HG03558 (cell line): Measurements from ENCODE around the gene CAMTA1.

Experiments
- ATAC-seq: cut with Tn5 transposase; IDR thresholded peaks from one replicate; pipeline ENCODE4 v1.9.1; 2021; ENCODE audit warnings: moderate number of reproducible peaks; ENCODE audit not compliant: unreplicated experiment; ENCODE audit errors: extremely low read depth

Gene CAMTA1

DNA sequence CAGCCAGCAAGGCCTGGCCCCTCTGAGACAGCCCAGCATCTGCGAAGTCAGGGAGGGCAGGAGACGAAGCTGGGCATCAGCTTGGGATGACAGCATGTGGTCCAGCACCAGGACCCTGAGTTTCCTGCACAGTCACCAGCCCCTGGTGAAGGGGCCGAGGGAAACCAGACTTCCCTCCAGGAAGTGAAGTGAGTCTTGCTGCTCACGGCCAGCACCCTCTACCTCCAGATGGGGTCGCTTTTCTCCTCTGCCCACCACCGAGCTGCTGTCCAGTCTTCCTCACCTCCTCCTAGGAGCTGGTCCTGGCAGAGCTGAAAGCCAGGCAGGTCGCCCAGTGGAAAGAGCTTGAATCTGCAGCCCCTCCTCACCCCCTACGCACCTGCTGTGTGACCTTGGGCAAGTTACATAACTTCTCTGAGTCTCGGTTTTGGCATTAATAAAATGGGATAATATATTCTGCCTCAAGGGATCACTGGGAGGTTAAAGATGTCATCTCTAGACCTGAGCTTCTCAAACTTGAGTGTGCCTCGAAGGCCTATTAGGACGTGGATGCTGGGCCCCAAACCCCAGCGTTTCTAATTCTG, 867.4 kb downstream of the CAMTA1 start:
- ATAC-seq = no peak

DNA sequence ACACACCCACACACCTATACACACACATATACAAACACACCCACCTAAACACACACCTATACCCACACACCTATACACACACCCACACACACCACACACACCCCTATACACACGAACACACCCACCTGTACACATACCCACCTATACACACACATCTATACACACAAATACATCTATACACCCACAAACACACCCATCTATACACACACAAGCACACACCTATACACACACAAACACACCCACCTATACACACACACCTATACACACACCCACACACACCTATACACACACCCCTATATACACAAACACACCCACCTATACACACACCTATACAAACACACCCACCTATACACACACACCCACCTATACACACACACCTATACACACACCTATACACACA, 869.5 kb downstream of the CAMTA1 start:
- no peak for ATAC-seq

DNA sequence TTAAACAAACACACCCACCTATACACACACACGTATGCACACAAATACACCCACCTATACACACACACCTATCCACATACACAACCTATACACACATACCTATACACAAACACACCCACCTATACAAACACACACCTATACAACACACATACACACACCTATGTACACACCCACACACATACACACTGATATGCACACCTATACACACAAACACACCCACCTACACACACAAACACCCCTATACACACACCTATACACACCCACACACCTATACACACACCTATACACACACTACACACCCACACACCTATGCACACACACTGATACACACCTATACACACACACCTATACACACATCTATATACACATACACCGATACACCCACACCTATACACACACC, 870.1 kb downstream of the CAMTA1 start:
- no peak for ATAC-seq

DNA sequence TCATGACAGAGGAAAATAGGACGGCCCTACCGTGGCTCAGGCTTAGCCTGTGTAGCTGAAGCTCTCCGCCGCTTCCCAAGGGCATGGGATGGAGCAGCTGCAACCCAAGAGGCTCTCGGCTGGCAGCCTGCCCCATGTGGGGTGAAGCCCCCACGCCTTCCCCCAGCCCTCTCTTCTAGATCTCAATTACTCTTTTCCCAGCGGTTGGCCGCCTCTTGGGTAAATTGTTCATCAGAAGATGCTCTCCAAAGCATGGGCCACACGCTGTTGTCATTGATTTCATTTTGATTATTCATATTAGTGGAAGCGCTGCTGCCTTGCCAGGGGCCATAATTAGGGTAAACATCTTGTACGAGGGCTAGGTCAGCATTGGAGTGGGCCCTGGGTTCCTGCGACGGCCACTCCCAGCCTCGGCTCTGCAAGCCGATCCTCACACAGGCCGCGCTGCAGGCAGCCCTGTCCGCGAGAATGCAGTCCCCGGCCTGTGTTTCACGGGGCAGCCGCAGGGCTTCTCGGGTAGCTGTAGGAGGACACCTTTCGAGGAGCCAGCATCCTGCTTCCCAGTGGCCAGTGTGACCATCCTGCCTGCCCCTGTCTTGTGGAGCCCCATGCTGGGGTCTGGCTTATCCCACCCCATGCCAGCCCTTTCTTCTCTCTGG, 871.4 kb downstream of the CAMTA1 start:
- ATAC-seq = no peak

DNA sequence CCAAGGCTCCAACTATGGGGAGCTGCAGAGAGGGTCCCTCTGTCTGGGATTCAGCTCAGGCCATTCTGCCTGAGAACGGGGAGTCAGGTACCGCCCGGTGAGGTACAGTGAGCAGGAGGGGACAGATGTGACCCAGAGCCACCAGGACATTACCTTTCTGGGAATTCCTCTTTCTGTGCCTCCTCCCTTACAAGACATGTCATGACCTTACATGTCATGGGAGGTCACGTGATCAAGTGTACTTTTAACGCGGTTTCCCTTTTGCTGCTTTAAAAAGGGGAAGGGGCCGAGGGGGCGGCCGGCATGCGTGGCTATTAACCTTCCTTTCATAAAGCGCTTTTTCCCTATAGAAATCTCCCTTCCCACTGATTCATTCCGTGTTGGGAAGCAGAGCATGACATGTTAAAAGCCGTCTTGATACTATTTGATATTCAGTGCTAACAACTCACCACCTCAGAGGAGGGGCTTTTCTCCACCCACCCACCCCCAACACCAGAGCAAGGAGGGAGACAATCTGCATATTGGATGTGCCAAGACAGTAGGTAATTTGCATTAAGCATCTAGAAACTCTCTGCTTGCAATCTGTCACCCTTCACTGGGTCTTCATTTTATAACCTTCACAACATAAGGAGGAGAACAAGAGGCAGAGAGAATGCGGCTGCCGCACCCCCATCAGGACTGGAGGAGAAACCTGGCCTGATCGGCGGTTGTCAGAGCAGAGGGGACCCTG, 872.2 kb downstream of the CAMTA1 start:
- ATAC-seq = no peak

DNA sequence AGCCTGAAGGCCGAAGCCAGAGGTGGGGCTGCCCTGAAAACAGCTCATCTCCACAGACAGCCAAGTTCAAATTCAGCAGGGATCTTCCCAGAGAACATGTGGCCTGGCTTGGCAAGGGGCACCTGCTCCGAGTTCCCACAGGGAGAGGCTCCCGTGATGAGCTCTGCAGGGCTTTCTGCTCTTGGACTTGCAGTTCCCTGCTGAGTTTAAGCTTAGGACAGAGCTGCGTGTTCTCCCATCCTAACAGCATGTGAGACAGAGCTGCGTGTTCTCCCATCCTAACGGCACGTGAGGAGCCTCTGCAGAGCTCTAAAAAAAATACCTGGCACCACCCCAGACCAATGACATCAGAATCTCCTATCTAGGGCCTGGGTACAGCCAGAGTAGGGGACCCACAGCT, 872.8 kb downstream of the CAMTA1 start:
- ATAC-seq = no peak

DNA sequence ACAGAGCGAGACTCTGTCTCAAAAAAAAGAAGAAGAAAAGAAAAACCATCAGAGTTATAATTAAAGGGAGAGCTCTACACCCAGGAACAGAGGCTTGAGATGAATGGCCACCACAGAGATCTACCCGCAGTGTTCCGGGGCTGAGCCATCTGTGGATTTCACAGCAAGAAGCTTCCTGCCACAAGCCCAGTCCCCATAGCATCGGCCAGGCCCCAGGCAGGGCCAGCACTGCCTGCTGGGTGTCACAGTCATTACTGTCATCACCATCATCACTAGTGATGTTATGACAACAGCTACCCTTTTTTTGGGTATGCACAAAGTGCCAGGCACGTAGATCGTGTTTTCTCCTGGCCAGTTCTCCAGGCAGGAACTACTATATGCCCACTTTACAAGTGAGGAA, 874.3 kb downstream of the CAMTA1 start:
- no peak for ATAC-seq

DNA sequence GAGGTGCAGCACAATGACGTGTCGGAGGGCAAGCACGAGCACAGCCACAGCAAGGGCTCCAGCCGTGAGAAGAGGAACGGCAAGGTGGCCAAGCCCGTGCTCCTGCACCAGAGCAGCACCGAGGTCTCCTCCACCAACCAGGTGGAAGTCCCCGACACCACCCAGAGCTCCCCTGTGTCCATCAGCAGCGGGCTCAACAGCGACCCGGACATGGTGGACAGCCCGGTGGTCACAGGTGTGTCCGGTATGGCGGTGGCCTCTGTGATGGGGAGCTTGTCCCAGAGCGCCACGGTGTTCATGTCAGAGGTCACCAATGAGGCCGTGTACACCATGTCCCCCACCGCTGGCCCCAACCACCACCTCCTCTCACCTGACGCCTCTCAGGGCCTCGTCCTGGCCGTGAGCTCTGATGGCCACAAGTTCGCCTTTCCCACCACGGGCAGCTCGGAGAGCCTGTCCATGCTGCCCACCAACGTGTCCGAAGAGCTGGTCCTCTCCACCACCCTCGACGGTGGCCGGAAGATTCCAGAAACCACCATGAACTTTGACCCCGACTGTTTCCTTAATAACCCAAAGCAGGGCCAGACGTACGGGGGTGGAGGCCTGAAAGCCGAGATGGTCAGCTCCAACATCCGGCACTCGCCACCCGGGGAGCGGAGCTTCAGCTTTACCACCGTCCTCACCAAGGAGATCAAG, 878.3 kb downstream of the CAMTA1 start:
- no peak for ATAC-seq

DNA sequence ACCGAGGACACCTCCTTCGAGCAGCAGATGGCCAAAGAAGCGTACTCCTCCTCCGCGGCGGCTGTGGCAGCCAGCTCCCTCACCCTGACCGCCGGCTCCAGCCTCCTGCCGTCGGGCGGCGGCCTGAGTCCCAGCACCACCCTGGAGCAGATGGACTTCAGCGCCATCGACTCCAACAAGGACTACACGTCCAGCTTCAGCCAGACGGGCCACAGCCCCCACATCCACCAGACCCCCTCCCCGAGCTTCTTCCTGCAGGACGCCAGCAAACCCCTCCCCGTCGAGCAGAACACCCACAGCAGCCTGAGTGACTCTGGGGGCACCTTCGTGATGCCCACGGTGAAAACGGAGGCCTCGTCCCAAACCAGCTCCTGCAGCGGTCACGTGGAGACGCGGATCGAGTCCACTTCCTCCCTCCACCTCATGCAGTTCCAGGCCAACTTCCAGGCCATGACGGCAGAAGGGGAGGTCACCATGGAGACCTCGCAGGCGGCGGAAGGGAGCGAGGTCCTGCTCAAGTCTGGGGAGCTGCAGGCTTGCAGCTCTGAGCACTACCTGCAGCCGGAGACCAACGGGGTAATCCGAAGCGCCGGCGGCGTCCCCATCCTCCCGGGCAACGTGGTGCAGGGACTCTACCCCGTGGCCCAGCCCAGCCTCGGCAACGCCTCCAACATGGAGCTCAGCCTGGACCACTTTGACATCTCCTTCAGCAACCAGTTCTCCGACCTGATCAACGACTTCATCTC, 879.1 kb downstream of the CAMTA1 start:
- no peak for ATAC-seq

DNA sequence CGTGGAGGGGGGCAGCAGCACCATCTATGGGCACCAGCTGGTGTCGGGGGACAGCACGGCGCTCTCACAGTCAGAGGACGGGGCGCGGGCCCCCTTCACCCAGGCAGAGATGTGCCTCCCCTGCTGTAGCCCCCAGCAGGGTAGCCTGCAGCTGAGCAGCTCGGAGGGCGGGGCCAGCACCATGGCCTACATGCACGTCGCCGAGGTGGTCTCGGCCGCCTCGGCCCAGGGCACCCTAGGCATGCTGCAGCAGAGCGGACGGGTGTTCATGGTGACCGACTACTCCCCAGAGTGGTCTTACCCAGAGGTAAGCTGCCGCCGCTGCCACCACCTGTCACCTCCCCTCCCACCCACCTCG, 879.6 kb downstream of the CAMTA1 start:
- no peak for ATAC-seq

DNA sequence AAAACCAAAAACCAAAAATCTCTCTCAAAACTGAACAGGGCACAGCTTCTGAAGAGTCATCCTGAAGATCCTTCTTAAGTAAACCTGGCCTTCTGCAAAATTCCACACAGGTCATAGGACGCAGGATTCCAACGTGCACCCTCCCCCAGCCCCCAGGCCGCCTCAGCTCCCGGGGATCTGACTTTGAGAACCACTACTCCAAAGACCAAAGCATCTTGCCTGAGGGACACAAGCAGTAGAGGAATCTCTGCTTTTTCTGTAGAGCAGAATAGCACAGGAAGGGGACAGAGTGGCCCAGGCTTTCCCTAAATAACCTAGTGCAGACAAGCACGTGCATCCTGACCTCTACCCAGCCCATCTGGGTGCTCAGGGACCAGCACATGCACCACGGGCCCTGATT, 881.0 kb downstream of the CAMTA1 start:
- ATAC-seq = no peak

DNA sequence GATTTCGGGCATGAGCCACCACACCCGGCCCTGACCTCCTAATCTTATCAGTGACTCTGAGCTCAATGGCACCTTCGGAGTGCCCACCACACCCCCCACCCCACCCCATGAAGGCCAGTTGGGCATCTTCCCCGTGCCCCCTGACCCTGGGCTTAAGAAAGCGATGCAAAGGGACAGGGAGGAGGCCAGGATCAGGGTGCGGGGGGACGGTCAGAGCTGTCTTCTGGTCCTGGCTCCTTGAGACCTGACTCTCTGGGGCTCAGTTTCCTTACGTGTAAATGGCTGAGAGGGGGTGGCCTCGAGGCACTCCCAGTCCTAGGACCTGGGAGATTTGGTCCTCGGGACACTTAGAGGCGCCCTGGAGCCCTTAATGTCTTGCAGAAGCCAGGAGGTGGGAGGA, 881.9 kb downstream of the CAMTA1 start:
- ATAC-seq = no peak

DNA sequence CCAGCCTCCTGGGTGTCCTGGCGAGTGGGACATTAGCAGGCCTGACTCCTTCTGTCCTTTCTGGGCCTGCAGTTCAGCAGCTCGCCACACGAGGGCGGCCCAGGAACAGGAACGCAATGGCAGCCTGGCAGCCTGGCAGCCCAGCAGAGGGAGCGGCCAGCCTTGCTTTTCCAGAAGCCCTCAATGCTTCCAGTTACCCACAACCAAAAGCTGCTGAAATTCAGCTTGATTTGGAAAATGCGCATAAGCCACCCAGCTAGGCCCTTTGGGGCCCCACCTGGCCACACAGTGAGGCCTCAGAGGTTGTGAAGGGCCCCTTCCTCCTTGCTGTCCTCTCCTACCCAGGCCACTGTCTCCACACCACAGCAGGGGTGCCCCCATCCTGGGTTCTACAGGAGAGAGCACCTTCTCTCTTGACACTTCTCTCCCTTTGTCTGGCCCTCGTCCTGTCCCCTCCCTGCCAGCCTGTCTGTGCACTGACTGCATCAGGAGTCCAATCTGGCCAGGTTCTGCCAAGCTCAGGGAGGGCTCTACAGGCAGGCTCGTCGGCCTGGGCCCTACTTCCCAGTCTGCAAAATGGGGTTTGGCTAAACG, 882.5 kb downstream of the CAMTA1 start:
- no peak for ATAC-seq

DNA sequence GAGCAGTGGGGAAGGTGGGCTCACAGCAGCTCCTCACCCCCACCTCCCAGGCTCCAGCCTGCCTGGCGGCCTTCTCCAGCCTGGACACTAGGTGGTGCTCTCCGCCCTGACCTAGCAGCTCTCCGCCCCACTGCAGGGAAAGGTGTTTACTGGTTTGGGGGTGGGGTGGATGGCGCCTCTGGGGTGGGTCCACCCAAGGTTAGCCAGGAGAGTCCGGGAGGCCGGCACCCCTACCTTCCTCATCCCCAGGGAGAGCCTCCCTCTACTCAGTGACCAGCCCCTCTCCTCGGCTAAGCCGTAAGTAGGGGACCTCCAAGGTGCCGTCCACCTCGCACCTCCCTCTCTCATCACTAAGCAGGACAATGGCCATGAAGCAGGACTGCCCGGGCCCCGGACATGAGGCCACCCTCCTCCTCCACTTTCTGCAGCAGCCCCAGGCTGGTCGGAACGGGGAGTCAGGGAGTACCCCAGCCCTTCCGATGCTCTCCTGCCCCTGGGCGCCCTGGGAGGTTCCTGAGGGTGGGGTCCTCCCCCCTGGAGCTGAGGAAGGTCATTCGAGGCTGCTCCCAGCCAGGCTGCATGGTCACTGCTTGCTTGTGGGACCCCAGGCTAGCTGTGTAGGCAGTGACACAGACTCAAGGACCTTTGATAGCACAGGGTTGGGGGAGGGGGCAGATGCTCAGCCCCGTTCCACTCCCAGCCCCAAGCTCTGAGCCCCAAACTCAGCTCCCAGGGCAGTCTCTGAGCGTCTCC, 884.5 kb downstream of the CAMTA1 start:
- ATAC-seq = no peak

DNA sequence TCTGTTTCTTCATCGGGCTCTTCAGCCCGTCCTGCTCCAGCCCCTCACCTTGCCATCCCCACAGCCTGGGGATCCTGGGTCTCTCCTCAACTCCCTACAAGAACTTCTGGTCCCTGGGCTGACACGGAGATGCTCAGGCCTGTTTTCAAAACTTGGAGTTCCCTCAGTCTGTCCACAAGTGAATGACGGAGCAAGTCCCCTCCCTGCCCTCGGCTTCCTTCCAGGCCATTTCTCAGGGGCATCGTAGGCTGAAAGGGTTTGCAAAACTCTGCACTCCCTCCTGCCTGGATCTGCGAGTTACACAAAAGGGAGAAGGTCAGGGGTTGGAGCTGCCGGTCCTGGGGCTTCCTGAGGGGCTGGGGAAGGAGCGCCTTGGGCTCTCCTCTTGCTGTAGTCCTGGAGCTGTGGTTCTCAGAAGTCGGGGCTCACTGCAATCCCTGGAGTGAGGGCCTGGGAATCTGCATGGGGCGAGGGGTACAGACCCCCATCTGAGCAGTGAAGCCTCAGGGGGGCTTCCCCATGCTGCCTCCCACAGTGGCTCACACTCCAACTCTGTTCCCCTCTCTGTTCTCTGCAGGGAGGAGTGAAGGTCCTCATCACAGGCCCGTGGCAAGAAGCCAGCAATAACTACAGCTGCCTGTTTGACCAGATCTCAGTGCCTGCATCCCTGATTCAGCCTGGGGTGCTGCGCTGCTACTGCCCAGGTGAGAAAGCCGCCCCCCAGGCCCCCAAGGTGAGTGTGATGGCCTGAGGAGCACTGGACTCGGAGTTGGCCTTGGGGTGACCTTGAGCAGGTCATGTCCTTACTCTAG, 885.3 kb downstream of the CAMTA1 start:
- ATAC-seq = no peak

DNA sequence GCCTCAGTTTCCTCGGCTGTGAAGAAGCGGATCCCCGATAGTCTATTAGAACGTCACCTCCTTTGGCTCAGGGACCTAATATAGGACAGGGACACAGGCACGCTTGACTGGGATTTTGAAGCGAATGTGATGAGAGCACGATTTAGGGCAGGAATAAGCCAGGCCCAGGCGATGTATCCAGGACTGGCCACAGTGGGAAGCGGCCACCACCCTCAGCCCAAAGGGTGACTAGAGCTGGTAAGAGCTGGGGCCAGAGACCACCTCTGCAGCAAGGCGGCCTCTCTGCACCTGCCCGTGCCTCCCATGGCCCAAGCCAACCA, 885.9 kb downstream of the CAMTA1 start:
- no peak for ATAC-seq

DNA sequence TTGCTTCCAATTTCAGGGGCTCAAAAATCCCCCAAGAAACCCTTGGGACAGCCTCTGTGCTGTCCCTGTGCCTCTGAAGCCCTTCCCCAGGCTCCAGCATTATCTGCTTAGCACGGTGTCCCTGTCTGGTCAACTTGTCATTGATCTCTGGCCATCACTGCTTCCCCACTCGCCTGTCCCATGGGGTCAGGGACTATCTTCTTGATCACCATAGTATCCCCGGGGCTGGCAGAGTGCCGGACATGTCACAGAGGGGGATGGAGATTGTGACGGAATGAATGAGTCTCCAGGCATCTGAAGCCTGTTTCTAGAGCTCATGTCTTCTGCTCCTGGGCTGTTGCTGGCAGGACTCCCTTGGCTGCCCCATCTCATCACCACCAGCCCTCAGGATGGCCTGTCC, 886.4 kb downstream of the CAMTA1 start:
- ATAC-seq = no peak

DNA sequence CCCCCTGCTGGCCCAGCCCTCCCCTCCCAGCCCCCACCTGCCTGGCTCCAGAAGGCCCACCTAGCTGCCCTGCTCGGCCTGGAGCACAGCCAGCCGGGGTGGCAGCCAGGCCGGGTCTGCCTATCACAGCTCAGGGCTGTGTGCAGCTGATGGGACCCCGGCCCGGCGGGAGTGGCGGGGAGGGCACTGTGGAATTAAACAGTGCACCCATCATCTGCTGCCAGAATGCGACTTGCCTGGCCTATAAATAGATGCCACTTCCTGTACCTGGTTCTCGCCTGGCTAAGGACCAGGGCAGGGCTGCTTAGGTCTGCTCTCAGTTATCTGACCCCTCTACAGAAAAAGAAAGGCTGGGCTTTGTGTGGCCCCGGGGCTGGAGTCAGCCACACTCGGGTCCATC, 887.6 kb downstream of the CAMTA1 start:
- no peak for ATAC-seq

DNA sequence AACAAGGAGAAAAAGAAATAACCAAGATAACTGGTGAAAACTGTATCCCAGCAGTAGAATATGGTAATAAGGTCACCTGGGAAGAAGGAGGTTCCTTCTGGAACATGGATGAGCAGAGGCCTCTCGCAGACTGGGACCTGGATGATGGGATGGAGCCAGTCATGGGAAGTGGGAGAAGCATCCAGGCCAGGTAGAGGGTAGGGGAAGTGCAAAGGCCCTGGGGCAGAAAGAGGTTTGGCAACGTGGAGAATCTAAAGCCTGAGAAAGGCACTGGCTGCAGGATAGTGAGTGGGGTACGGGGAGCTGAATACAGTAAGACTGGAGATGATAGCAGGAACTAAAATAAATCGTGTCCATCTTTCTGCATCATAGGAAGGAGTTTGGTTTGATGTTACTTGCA, 889.7 kb downstream of the CAMTA1 start:
- ATAC-seq = no peak
